ENCODE results near the gene APBB2. TPM values are rescaled to one million over a fixed set of nuclear protein-coding genes. Genes with fewer than 3 reads are reported as not detected.

APBB2 gene
- total RNA-seq = 10 to 100 TPM in 1 of 2 experiments, under 1 TPM in 1; 0.93 to 13.6 TPM

DNA sequence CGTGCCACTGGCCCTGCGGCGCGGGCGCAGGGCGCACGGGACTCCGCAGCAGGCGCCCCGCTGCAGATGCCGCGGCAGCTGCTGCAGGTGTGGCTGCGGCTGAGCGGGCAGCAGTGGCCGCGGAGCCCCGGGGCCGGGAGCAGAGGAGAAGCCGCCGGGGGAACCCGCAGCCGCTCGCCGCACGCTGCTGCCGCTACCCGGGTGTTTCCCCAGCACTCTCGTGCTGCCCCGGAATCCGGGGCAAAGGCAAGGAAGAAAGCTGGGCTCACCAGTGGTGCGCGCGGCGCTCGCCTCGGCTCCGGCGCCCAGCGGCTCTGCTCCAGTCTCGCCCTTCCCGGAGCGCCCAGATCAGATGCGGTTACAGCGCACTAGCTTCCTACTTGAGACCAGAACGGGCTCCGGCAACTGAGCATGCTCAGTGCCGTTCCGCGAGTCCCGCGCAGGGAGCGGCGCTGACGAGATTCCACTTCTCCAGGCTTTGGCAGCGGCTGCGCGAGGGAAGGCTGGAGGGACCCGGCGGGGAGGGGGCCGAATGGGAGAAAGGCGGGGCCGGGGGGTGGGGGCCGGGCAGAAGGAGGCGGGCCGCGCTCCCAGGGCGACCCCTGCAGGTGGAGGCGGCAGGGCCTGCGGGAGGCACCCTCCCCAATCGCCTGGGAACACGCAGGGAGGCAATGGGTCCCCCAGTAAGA, at the start of gene APBB2:
APBB2 (minus strand) TSS at position 407 of the 689 bp plus-strand sequence. CDS start 181,288 bp downstream, outside the sequence.
- CTCF ChIA-PET = interaction anchor here (0.6 to 1.9 kb wide), 10 partner anchors 9 to 306 kb away, joined by 3 to 5 read pairs (median 4); no protein-coding TSS in a partner anchor
- Mint-ChIP-seq H3K4me1 (peaks cover 24% of the 10 kb centered on the region), H3K9me3 (ENCODE audit: low read depth) (no peaks in the 10 kb centered on the region), H3K27me3 (peaks cover 64% of the 10 kb centered on the region), H3K36me3 (no peaks in the 10 kb centered on the region), H3K27ac (no peak within 1 kb of the TSS), H3K4me3 (peak within 1 kb of the TSS; percentile 71)
- ATAC-seq (peak; percentile 75), DNase-seq (peak; percentile 55)

DNA sequence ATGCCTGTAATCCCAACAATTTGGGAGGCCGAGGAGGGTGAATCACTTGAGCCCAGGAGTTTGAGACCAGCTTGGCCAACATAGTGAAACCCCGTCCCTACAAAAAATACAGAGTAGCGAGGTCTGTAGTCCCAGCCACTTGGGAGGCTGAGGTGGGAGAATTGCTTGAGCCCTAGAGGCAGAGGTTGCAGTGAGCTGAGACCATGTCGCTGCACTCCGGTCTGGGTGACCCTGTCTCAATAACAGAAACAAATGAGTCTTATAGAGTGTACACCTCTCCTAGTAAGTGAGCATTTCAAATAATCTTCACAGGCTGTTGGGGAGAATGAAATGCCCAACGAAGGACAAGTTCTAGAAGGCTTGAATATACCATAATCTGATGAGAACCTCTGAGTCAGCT, 47.9 kb upstream of the APBB2 start:
- Mint-ChIP-seq H3K4me3 (no peak overlapping the region), H3K27ac (no peak overlapping the region), H3K4me1 (peaks cover 5% of the 10 kb centered on the region), H3K27me3 (peaks cover 28% of the 10 kb centered on the region), H3K36me3 (no peaks in the 10 kb centered on the region), H3K9me3 (ENCODE audit: low read depth) (no peaks in the 10 kb centered on the region)
- DNase-seq (no peak), ATAC-seq (no peak)
- CTCF ChIA-PET = no interaction called here

DNA sequence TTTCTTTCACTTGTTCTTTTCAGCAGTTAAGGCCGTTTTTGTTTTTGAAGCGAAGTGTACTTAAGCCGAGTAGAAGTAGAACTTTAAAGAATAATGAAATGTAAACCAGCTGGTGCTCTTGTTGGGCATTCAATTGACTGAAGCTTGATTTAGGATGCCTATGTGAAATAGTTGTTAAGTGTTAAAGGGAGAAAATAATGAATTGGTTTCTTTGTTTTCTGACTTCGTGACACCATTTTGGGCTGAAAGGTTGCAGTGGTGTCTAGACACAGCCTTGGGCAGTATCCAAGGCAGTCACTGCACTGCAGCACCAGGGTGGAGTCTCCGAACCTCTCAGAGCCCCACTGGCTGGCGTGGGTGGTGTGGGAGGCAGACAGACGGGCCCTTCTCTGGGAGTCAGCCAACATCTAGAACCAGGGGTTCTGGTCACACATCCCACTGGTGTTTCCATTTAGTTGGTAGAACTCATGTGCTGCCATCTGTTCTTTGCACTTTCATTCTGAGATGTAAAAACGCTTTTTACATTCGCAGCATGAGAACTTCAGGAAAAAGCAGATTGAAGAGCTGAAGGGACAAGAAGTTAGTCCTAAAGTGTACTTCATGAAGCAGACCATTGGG, 45.9 kb upstream of the APBB2 start:
- Mint-ChIP-seq H3K4me3 (no peak overlapping the region), H3K4me1 (peaks cover 7% of the 10 kb centered on the region)

GRCh38 chr4:41258783-41259182, 44.4 kb upstream of the APBB2 start:
- H3K27me3 Mint-ChIP-seq = peaks cover 46% of the 10 kb centered on the region
- peaks cover 1% of the 10 kb centered on the region for H3K36me3 Mint-ChIP-seq
- DNase-seq = no peak
- no peak overlapping the region for H3K27ac Mint-ChIP-seq
- no peaks in the 10 kb centered on the region for H3K9me3 Mint-ChIP-seq (ENCODE audit: low read depth)
- no peak for ATAC-seq
- H3K4me3 Mint-ChIP-seq = no peak overlapping the region
- H3K4me1 Mint-ChIP-seq = peaks cover 7% of the 10 kb centered on the region
- CTCF ChIA-PET = interaction anchor here (1.0 to 2.4 kb wide), 2 partner anchors 22 to 283 kb away, joined by 3 to 8 read pairs; no protein-coding TSS in a partner anchor

More for the DNA sequence above, 45.9 kb upstream of the APBB2 start:
- Mint-ChIP-seq H3K36me3 (peaks cover 1% of the 10 kb centered on the region), H3K27me3 (peaks cover 44% of the 10 kb centered on the region), H3K9me3 (ENCODE audit: low read depth) (no peaks in the 10 kb centered on the region), H3K27ac (no peak overlapping the region)
- DNase-seq (no peak), ATAC-seq (no peak)
- CTCF ChIA-PET = interaction anchor here (2.4 kb wide), 1 partner anchor 21 kb away, joined by 8 read pairs; no protein-coding TSS in a partner anchor

DNA sequence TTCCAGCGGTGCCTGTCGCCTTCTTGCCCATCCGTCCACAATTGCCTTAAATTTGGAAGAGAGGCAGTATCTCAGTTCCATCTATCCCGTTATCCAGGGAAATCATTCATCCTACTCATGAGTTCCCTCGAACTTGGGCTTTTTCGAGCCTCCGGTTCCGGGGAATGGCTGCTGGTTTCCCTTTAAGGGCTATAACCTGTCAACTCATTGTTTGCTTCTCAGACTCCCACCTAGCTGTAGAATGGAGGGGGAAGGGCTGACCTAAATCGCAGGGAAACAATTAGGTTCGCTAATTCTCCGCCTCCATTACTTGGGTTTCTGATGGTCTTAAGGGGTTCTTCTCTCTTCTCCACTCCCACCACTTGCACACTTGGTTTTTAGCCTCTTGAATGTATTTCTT, 43.6 kb upstream of the APBB2 start:
- H3K36me3 Mint-ChIP-seq = peaks cover 1% of the 10 kb centered on the region
- H3K9me3 Mint-ChIP-seq (ENCODE audit: low read depth) = no peaks in the 10 kb centered on the region
- H3K27ac Mint-ChIP-seq = no peak overlapping the region
- no peak overlapping the region for H3K4me3 Mint-ChIP-seq
- H3K27me3 Mint-ChIP-seq = peaks cover 44% of the 10 kb centered on the region
- no peak for ATAC-seq
- no peak for DNase-seq
- H3K4me1 Mint-ChIP-seq = peaks cover 7% of the 10 kb centered on the region
- CTCF ChIA-PET = no interaction called here

GRCh38 chr4:41257257-41257901, 43.0 kb upstream of the APBB2 start:
- ATAC-seq = peak; percentile 61
- Mint-ChIP-seq H3K4me1 (peaks cover 7% of the 10 kb centered on the region), H3K27me3 (peaks cover 44% of the 10 kb centered on the region), H3K36me3 (peaks cover 1% of the 10 kb centered on the region), H3K4me3 (no peak overlapping the region), H3K27ac (no peak overlapping the region), H3K9me3 (ENCODE audit: low read depth) (no peaks in the 10 kb centered on the region)
- CTCF ChIA-PET = no interaction called here
- no peak for DNase-seq

GRCh38 chr4:41256740-41257256, 42.5 kb upstream of the APBB2 start, which contains the start of gene UCHL1:
Gene UCHL1, plus strand, starts transcription at chr4:41256928. Its CDS starts 49 bp downstream, at chr4:41256977.
- CTCF ChIA-PET = no interaction called here
- Mint-ChIP-seq H3K36me3 (peaks cover 1% of the 10 kb centered on the region), H3K4me3 (no peak within 1 kb of the TSS), H3K27ac (no peak within 1 kb of the TSS), H3K9me3 (ENCODE audit: low read depth) (no peaks in the 10 kb centered on the region), H3K4me1 (peaks cover 7% of the 10 kb centered on the region), H3K27me3 (peaks cover 44% of the 10 kb centered on the region)
- DNase-seq (no peak), ATAC-seq (peak; percentile 23)

DNA sequence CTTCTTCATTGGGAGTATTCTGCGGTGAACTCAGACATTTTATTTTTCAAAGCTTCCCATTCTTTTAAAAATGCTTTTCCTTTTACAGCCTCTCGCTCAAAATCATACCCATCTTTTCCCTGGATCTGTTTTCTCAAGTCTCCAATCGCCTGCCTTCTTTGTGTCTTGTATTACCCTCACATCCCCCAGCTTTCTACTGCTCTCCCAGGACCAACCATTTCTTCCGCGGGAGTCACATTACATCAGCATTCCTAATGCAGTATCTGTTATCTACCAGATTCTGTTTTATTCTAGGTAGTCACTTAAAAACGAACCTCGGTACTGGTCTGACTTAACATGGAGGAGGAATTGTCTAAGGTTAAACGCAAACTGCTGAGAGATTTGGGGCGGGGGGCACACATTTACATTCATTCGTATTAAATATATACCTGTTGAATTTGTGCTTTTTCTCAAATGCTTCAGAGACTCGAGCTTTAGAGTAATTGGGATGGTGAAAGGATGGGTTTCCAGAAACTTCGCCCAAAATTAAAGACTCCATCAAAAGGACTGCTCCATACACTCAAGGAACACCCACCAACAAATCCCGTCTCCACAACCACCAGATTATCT, 41.9 kb upstream of the APBB2 start:
- Mint-ChIP-seq H3K36me3 (peaks cover 1% of the 10 kb centered on the region), H3K27me3 (peaks cover 42% of the 10 kb centered on the region), H3K4me3 (no peak overlapping the region), H3K27ac (no peak overlapping the region), H3K9me3 (ENCODE audit: low read depth) (no peaks in the 10 kb centered on the region), H3K4me1 (peaks cover 7% of the 10 kb centered on the region)
- CTCF ChIA-PET = no interaction called here
- DNase-seq (no peak), ATAC-seq (no peak)

GRCh38 chr4:41245983-41246382, 31.6 kb upstream of the APBB2 start:
- H3K27ac Mint-ChIP-seq = no peak overlapping the region
- H3K4me1 Mint-ChIP-seq = no peaks in the 10 kb centered on the region
- no peaks in the 10 kb centered on the region for H3K9me3 Mint-ChIP-seq (ENCODE audit: low read depth)
- H3K27me3 Mint-ChIP-seq = peaks cover 7% of the 10 kb centered on the region
- no peak for ATAC-seq
- no peaks in the 10 kb centered on the region for H3K36me3 Mint-ChIP-seq
- no peak for DNase-seq
- CTCF ChIA-PET = no interaction called here
- H3K4me3 Mint-ChIP-seq = no peak overlapping the region

DNA sequence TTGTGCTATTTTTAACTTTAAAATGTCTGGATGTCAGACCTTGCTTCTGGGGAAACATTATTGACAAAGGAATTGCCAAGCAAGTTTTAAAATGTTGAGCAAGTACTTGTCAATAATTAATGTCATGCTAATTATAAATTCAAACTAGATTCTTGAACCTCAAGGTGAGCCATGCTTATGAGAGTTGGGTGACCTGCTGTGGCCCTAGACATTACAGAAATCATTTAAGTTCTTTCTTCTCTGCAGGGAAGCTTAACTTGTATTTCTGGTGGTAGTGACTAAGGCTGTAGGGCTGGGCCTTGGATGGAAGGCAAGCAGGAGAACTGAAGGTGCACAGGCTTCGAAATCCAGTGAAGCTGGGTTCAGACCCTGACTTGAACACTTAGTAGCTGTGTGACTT, 27.6 kb upstream of the APBB2 start:
- DNase-seq (no peak), ATAC-seq (no peak)
- Mint-ChIP-seq H3K4me1 (no peaks in the 10 kb centered on the region), H3K27me3 (peaks cover 3% of the 10 kb centered on the region), H3K27ac (no peak overlapping the region), H3K36me3 (no peaks in the 10 kb centered on the region), H3K4me3 (no peak overlapping the region), H3K9me3 (ENCODE audit: low read depth) (no peaks in the 10 kb centered on the region)
- CTCF ChIA-PET = no interaction called here

DNA sequence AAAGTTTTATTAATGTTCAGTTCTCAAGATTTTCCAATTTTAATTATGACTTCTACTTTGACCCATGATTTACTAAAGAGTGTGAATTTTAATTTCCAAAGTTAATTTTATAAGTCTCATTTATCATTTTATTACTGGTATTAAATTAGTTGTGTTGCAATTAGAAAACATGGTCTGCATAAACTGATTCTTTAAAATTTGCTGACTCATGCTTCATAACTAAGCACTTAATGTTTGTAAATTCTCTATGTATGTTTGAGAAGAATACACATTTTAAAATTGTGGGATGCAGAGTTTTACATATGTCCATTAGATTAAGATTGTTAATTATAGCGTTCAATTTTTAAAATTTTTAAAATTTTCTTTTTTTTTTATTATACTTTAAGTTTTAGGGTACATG, 22.2 kb upstream of the APBB2 start:
- Mint-ChIP-seq H3K36me3 (no peaks in the 10 kb centered on the region), H3K4me3 (no peak overlapping the region), H3K4me1 (no peaks in the 10 kb centered on the region), H3K9me3 (ENCODE audit: low read depth) (no peaks in the 10 kb centered on the region), H3K27ac (no peak overlapping the region), H3K27me3 (no peaks in the 10 kb centered on the region)
- ATAC-seq = no peak
- CTCF ChIA-PET = no interaction called here
- DNase-seq = no peak

GRCh38 chr4:41236032-41236431, 21.7 kb upstream of the APBB2 start:
- Mint-ChIP-seq H3K36me3 (no peaks in the 10 kb centered on the region), H3K27ac (no peak overlapping the region), H3K4me3 (no peak overlapping the region), H3K9me3 (ENCODE audit: low read depth) (no peaks in the 10 kb centered on the region), H3K4me1 (no peaks in the 10 kb centered on the region), H3K27me3 (no peaks in the 10 kb centered on the region)
- DNase-seq = no peak
- ATAC-seq = no peak
- CTCF ChIA-PET = no interaction called here

DNA sequence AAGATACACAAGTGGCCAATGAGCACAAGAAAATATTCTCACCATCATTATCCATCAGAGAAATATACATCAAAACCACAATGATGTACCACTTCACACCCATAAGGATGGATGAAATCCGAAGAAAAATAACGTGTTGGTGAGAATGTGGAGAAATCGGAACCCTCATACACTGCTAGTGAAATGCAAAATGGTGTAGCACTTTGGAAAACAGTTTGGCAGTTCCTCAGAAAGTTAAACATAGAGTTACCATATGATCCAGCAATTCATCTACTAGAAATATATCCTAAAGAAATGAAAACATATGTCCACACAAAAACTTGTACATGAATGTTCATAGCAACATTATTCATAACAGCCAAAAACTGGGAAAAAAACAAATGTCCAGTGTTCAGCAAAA, 18.5 kb upstream of the APBB2 start:
- no peaks in the 10 kb centered on the region for H3K4me1 Mint-ChIP-seq
- DNase-seq = no peak
- H3K27me3 Mint-ChIP-seq = no peaks in the 10 kb centered on the region
- H3K27ac Mint-ChIP-seq = no peak overlapping the region
- no peak overlapping the region for H3K4me3 Mint-ChIP-seq
- CTCF ChIA-PET = no interaction called here
- H3K9me3 Mint-ChIP-seq (ENCODE audit: low read depth) = no peaks in the 10 kb centered on the region
- H3K36me3 Mint-ChIP-seq = no peaks in the 10 kb centered on the region
- no peak for ATAC-seq

All from activated CD8-positive, alpha-beta memory T cell treated with anti-CD3 and anti-CD28 coated beads, Interleukin-2, amount 10 ng/mL, durations not matched to agents 7 days and 5 days (primary cell).